SIG-M5 (cell line): ENCODE measurements around the gene UNC13D.
"Not testable (repeated sequence)": the region's sequence is repeated elsewhere in the genome, so short reads cannot be mapped to it uniquely, and the experiment has no call there.

ENCODE experiments used
- DNase-seq: peaks from one replicate; lab custom pipeline; 2025; lab: John Stamatoyannopoulos, UW

The UNC13D gene

GRCh38 chr17:75843577-75844529, at the start of gene UNC13D:
Gene UNC13D (minus strand): TSS chr17:75844404. CDS start chr17:75844337, 67 bp downstream.
- no peak for DNase-seq

GRCh38 chr17:75893305-75894048, 49.3 kb upstream of the UNC13D start:
- no peak for DNase-seq

DNA sequence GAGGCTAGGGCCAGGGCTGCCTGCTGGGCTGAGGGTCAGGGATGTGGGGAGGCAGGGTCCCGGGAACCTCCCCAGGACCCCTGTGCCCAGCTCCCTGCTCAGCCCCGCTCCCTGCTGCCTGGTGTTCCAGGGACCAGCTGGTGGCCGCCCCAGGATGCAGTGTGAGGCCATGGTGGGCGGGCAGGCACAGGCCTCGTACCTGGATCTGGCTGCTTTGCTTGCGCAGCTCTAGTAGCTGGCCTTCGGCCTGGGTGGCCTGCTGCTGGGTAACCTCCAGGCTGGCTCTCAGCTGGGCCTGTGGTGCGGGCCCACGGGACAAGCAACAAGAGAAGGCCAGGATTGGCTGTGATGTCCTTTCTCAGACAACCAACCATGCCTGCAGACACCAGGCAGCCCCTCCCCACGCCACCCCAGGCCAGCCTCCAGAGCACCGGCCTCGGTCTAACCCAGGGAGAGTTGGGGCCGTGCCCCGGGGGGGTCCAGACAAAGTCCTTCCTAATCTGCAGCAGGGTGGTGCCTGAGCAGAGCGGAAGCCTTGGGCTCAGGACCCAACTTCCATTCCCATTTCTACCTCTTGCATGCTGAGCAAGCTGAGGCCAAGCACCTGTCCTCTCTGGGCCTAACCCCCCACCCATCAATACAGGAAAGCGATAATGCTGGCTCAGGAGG, 48.5 kb upstream of the UNC13D start:
- no peak for DNase-seq

GRCh38 chr17:75891605-75892555, 47.7 kb upstream of the UNC13D start:
- no peak for DNase-seq

DNA sequence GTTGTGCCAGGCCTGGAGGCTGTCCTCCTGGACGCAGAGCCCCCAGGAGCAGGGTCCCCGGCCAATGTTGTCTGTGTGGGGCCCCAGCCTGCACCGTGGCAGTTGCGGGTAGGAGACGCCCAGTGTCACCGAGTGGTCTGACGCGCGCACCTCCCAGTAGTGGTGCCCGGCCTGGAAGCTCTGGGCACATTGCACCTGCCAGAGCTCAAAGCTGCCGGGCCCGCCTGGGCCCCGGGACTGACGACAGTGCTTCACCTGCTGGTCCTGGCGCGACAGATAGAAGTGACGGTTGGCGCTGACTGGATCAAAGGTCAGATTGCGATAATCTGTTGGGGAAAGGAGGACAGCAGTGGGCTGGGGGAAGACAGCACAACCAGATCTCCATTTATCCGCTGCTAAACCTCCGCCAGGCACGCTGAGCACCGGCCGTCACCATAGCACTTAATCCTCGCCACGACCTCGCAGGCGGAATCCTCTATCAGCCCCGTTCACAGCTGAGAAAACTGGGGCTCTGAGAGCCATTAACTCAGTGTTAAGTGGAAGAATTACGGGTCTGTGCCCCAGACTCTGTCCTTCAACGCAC, 46.9 kb upstream of the UNC13D start:
- no peak for DNase-seq

DNA sequence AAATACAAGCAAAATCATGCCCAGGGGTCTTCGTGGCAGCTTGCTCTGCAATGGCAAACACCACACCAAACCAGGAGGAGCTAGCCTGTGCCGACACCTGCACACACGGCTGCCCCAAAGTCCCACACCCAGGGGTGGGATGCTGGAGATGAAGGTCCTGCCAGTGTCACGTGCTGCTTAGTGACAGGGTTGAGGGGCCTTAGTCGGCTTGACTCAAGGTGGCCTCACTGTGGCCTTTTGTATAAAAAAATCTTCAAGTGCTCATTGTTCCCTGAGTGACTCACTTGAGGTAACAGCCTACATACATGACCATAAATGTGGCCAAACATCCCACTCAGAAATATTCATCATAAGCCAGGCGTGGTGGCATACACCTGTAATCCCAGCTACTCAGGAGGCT, 45.2 kb upstream of the UNC13D start:
- no peak for DNase-seq

GRCh38 chr17:75888484-75888883, 44.3 kb upstream of the UNC13D start:
- no peak for DNase-seq

- DNase-seq: not testable (repeated sequence)
Measured at GRCh38 chr17:75885860-75886259, 41.7 kb upstream of the UNC13D start.

DNA sequence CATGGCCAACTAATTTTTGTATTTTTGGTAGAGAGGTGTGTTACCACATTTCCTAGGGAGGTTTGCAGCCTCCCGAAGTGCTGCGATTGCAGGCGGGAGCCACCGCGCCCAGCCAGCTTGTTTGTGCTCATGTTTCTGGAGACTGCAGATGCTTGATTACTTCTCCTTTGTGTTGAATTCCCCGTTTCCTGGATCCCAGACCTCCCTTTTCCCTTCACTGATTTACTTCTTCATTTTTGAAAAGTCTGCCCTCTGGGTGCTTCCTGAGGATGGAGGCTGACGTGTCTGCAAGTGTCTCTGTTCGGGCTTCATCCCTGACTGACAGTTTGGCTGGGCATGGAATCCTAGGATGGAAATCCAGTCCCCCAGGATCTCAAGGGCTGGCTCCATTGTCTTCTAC, 41.2 kb upstream of the UNC13D start:
- DNase-seq: no peak

GRCh38 chr17:75881678-75882454, 37.7 kb upstream of the UNC13D start:
- DNase-seq: no peak

- DNase-seq: no peak
Measured at GRCh38 chr17:75880266-75880665, 36.1 kb upstream of the UNC13D start.

DNA sequence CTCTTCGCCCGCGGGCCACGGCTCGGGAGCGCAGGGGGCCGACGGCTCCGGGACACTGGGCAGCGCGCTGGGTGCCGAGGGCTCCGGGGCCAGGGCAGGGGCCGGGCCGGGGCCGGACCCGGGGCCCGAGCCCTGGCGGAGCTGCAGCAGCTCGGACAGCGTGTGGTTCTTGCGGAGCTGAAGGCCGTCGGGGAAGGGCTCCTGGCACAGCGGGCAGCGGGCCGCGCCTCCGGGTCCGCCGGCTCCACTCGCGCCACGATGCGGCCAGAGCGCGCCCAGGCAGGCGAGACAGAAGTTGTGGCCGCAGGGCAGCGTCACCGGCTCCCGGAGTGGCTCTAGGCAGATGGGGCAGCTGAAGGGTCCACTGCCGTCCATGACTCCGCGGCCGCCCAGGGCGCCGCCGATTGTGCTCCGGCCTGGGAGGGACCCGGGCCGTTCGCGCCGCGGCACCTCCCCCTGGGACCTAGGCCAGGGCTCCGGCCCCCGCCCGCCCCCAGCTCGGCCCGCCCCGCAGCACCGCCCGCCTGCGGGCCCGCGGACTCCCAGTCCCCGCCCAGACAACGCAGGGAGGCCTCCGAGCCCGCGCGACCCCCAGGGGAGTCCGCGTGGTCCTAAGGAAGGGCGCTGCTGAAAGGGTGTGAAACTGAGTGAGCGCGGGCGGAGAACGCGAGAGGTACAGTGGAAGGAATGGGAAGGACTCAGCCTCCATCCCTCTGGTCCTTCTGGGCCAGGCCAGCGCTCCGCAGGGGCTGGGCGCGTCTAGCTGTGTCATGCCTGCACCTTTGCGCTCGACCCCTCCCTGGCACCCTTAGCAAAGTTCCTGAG, 34.2 kb upstream of the UNC13D start, which contains the start of gene TRIM47:
TSS of gene TRIM47 (minus strand) at position 408 of the 825 bp plus-strand sequence. CDS start at position 375, 33 bp downstream.
- no peak for DNase-seq

- no peak for DNase-seq
Measured at GRCh38 chr17:75877752-75878173, 33.6 kb upstream of the UNC13D start.

GRCh38 chr17:75876938-75877751, 32.9 kb upstream of the UNC13D start:
- DNase-seq: no peak

DNA sequence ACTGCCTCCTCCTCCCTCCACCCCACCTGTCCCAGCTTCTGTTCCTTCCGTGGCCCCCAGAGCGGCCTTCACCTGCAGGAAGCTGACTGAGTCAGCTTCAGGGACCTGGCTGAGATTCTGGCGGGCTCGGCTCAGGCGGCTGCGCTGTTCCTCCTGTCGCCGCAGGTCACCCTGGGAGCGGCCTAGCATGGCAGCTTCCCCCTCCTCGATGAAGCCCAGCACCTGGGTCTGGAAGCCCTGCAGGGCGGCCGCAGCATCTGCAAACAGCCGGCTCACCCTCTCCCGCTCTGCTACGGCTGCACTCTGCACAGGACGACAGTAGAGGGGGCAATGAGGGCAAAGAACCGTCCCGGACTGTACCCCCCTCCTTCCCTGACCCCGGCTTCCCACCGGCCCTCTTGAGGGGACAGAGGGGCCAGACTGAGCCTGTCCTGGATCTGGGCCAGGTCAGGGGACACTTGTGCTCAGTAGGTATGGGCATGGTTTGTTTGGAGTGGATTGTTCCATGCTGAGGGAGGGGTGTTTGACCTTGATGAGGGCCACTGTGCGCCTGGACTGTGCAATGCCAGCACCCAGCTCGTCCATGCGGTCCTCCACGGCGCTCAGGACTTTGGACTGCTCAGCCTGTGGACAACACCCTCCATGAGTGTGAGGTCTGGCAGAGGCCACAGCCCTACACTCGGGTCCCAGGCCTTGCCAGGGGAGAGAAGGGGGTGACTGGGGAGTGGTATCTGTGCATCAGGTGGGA, 32.2 kb upstream of the UNC13D start:
- no peak for DNase-seq

DNA sequence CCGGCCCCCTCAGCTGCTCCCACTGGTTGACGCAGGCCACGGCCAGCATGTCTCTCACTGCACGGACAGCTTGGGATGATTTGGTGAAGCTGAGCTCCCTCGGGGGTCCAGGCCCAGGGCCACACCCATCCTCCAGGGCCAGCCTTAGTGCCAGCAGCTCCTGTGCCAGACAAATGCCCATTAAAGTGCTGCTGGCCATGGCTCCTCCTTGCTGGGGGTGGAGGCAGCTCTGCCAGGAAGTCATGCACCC, 31.7 kb upstream of the UNC13D start:
- no peak for DNase-seq

DNA sequence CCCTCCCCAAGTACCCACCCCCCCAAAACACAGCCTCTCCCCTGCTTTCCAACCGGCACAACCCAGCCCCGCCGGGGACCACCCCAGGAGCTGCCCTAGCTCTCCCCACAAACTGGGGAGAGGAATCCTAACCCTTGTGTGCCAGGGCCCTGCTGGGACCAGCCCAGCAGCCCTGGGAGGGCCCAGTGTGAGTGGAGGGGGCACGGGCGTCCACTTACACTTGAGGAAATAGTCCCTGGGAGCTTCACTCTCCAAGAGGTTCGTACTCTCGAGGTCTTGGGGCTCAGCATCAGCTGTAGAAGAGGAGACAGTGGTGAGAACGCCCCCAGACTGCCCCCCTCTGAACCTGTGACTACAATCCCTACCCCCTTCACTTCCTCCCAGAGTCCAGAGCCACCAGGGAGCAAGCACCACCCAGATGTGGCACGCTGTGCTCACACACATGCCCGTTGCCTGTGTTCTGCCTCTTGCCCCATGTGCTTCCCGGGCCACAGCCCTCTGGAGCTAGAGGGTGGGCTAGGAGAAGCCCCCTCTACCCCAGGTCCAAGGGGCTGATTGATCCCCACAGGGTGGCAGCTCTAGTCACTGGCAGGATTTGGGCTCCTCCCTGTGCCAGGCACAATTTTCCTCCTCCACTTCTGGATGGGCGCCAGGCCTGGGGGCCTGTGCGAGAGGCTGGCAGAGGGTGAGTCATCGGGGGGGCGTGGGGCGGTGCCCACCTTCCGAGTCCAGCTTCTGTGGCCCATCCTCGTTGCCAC, 31.2 kb upstream of the UNC13D start:
- DNase-seq: no peak
